IMR-90 (cell line): ENCODE measurements around the gene SORBS1.

Experiments
- BHLHE40 ChIP-seq: fragments of 150-350 bp; IDR thresholded peaks from 2 replicates; pipeline ENCODE4 v1.6.1; 2016; ENCODE audit warnings: mild to moderate bottlenecking, low read depth, low read length
- CEBPB ChIP-seq: IDR thresholded peaks from 2 replicates; pipeline ENCODE4 v1.6.1; 2012; ENCODE audit warnings: low read depth, low read length, improper control_type of control experiment
- CTCF ChIP-seq: conservative IDR thresholded peaks from 2 replicates; pipeline ENCODE4 v1.5.1; 2012; ENCODE audit warnings: mild to moderate bottlenecking, low read depth, low read length, improper control_type of control experiment
- FOS ChIP-seq: fragments of 150-350 bp; IDR thresholded peaks from 2 replicates; pipeline ENCODE4 v1.6.1; 2016; ENCODE audit warnings: low read depth, low read length
- MAFK ChIP-seq: IDR thresholded peaks from 2 replicates; pipeline ENCODE4 v1.6.1; 2012; ENCODE audit warnings: low read depth, low read length, improper control_type of control experiment
- MAZ ChIP-seq: IDR thresholded peaks from 2 replicates; pipeline ENCODE4 v1.6.1; 2012; ENCODE audit warnings: low read depth, mild to moderate bottlenecking, low read length, improper control_type of control experiment, moderate library complexity, borderline replicate concordance
- POLR2A ChIP-seq: IDR thresholded peaks from 2 replicates; pipeline ENCODE4 v1.6.1; 2012; ENCODE audit warnings: mild to moderate bottlenecking, low read depth, low read length

- TF ChIP-seq POLR2A (no peak), FOS (no peak), CTCF (no peak), CEBPB (no peak), MAFK (no peak), BHLHE40 (no peak), MAZ (no peak)
These were observed 261.1 kb downstream of the SORBS1 start for GRCh38 chr10:95300022-95300539.
